ENCODE data around the gene DSG3. TPM values are rescaled to one million over a fixed set of nuclear protein-coding genes. Genes with fewer than 3 reads are reported as not detected.

DSG3 gene
- total and polyA plus RNA-seq, 2 of the 13 experiments (the other 11 are each of a cell fraction or from before 2014, with no cell fraction given) = not detected

DNA sequence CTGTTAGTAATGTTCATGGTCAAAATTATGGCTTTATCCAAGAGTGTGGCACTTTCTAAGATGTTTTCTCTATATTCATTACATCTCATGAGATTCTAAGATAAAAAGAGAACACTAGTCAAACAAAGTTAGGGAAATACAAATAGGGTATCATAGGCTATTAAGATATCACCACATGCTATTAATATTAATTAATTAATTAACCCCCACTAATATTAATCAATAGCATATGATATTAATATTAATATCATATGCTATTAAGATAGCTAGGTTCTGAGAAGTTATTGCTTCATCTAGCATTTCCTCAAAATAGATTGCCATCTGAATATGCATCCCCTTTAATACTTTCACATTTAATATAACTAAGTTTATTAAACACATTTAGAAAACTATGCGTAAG, 22.1 kb downstream of the DSG3 start:
- WGBS (ENCODE audit: low lambda C conversion rate) = 100% methylated on average over 1 of the region's 1 CpG
- H3K79me2 ChIP-seq (ENCODE audit: insufficient read depth, low read length) = no peaks in the 10 kb centered on the region
- in situ Hi-C loops (cut with HindIII; ENCODE audit: extremely low pct_ligation_motif_present, low pct_unique_long_range_greater_than_20kb) = no loop called here
- no peak overlapping the region for H3K4me2 ChIP-seq (ENCODE audit: low read depth, low read length)
- ChIA-PET POLR2A (no interaction called here), CTCF (ENCODE audit: low intra/inter-chr PET ratio, low total read pairs) (no interaction called here)
- DNase-seq (ENCODE audit: low spot score) = no peak
- ATAC-seq = no peak
- H4K20me1 ChIP-seq (ENCODE audit: insufficient read depth, low read length) = no peaks in the 10 kb centered on the region
- no peak for TF ChIP-seq MIER2 (CRISPR knock-in tag; IDR thresholded peaks at IDR 0.05)
- BruUV-seq (replicated peaks) = no TSS peak
- H3K27me3 ChIP-seq (ENCODE audit: control insufficient read depth in 1 of 2, insufficient read depth in 2 of 2, low read length in 2 of 2) = peaks cover 1 to 7% of the 10 kb centered on the region in 2 experiments; a peak in 1 of 5 replicates
- intact Hi-C loops (cut with micrococcal nuclease; ENCODE audit: unreplicated experiment) = no loop called here
- no peak for FAIRE-seq
- no peaks in the 10 kb centered on the region for H3K36me3 ChIP-seq (replicated peaks in 1 of 2; ENCODE audit: control insufficient read depth in 1 of 2, insufficient read depth in 2 of 2, low read length in 2 of 2)
- H3K9me3 ChIP-seq (ENCODE audit: low read length) = no peaks in the 10 kb centered on the region
- no peak overlapping the region for H3K9ac ChIP-seq (ENCODE audit: insufficient read depth, low read depth, low read length)
- no peak overlapping the region for H2AFZ ChIP-seq (ENCODE audit: low read length)
- no peak overlapping the region for H3K4me3 ChIP-seq (replicated peaks in 1 of 3; ENCODE audit: insufficient read depth in 1 of 3, low read depth in 2 of 3, low read length in 3 of 3)
- H3K27ac ChIP-seq (ENCODE audit: extremely low read length, insufficient read depth, low read length) = no peak overlapping the region
- H3K4me1 ChIP-seq (ENCODE audit: insufficient read depth, low read length) = no peaks in the 10 kb centered on the region

GRCh38 chr18:31478688-31479087, 31.1 kb downstream of the DSG3 start:
- ChIA-PET POLR2A (no interaction called here), CTCF (ENCODE audit: low intra/inter-chr PET ratio, low total read pairs) (no interaction called here)
- FAIRE-seq (no peak), ATAC-seq (no peak), DNase-seq (ENCODE audit: low spot score) (no peak)
- H2AFZ ChIP-seq (ENCODE audit: low read length) = no peak overlapping the region
- H3K79me2 ChIP-seq (ENCODE audit: insufficient read depth, low read length) = no peaks in the 10 kb centered on the region
- peaks cover 0 to 10% of the 10 kb centered on the region in 2 experiments; a peak in 3 of 5 replicates for H3K27me3 ChIP-seq (ENCODE audit: control insufficient read depth in 1 of 2, insufficient read depth in 2 of 2, low read length in 2 of 2)
- in situ Hi-C loops (cut with HindIII; ENCODE audit: extremely low pct_ligation_motif_present, low pct_unique_long_range_greater_than_20kb) = no loop called here
- no peak overlapping the region for H3K9ac ChIP-seq (ENCODE audit: insufficient read depth, low read depth, low read length)
- WGBS (ENCODE audit: low lambda C conversion rate) = 69% methylated on average over 10 of the region's 10 CpGs
- no peak overlapping the region for H3K4me3 ChIP-seq (replicated peaks in 1 of 3; ENCODE audit: insufficient read depth in 1 of 3, low read depth in 2 of 3, low read length in 3 of 3)
- no peaks in the 10 kb centered on the region for H3K4me1 ChIP-seq (ENCODE audit: insufficient read depth, low read length)
- no peaks in the 10 kb centered on the region for H3K36me3 ChIP-seq (replicated peaks in 1 of 2; ENCODE audit: control insufficient read depth in 1 of 2, insufficient read depth in 2 of 2, low read length in 2 of 2)
- intact Hi-C loops (cut with micrococcal nuclease; ENCODE audit: unreplicated experiment) = no loop called here
- no peak overlapping the region for H3K27ac ChIP-seq (ENCODE audit: extremely low read length, insufficient read depth, low read length)
- H3K4me2 ChIP-seq (ENCODE audit: low read depth, low read length) = no peak overlapping the region
- no peaks in the 10 kb centered on the region for H3K9me3 ChIP-seq (ENCODE audit: low read length)
- no TSS peak for BruUV-seq (replicated peaks)
- no peaks in the 10 kb centered on the region for H4K20me1 ChIP-seq (ENCODE audit: insufficient read depth, low read length)
- TF ChIP-seq HDAC2 (CRISPR knock-in tag; IDR thresholded peaks at IDR 0.05) (no peak), ZMYM3 (CRISPR knock-in tag; IDR thresholded peaks at IDR 0.05) (no peak), ZC3H13 (CRISPR knock-in tag; IDR thresholded peaks at IDR 0.05) (no peak), MED1 (CRISPR knock-in tag; IDR thresholded peaks at IDR 0.05) (no peak), TCF12 (IDR thresholded peaks at IDR 0.05) (no peak), TCF12 (CRISPR knock-in tag; IDR thresholded peaks at IDR 0.05) (no peak), ZBTB38 (CRISPR knock-in tag; IDR thresholded peaks at IDR 0.05) (no peak), PREB (CRISPR knock-in tag; IDR thresholded peaks at IDR 0.05) (no peak), ZNF232 (CRISPR knock-in tag; IDR thresholded peaks at IDR 0.05; ENCODE audit: borderline replicate concordance) (no peak), NR2F2 (IDR thresholded peaks at IDR 0.05; ENCODE audit: borderline replicate concordance, low read depth) (no peak), TFAP4 (IDR thresholded peaks at IDR 0.05; ENCODE audit: borderline replicate concordance, low read depth) (no peak), ZBTB14 (CRISPR knock-in tag; IDR thresholded peaks at IDR 0.05) (no peak), GTF2F1 (IDR thresholded peaks at IDR 0.05; ENCODE audit: low read length) (no peak), ZNF430 (CRISPR knock-in tag; IDR thresholded peaks at IDR 0.05) (no peak), RARG (CRISPR knock-in tag; IDR thresholded peaks at IDR 0.05; ENCODE audit: low read depth) (no peak), GPBP1L1 (CRISPR knock-in tag; IDR thresholded peaks at IDR 0.05) (no peak), SP5 (CRISPR knock-in tag; IDR thresholded peaks at IDR 0.05; ENCODE audit: borderline replicate concordance, low read depth) (no peak)
